Measurements from ENCODE around the gene EFCAB6. TPM values are rescaled to one million over a fixed set of nuclear protein-coding genes. Genes with fewer than 3 reads are reported as not detected.
A peak's percentile ranks its signal among the peaks of the same experiment; 100 is the strongest.

The EFCAB6 gene
- total and polyA plus RNA-seq, 2 donors, result 1.1 to 1.4 TPM

DNA sequence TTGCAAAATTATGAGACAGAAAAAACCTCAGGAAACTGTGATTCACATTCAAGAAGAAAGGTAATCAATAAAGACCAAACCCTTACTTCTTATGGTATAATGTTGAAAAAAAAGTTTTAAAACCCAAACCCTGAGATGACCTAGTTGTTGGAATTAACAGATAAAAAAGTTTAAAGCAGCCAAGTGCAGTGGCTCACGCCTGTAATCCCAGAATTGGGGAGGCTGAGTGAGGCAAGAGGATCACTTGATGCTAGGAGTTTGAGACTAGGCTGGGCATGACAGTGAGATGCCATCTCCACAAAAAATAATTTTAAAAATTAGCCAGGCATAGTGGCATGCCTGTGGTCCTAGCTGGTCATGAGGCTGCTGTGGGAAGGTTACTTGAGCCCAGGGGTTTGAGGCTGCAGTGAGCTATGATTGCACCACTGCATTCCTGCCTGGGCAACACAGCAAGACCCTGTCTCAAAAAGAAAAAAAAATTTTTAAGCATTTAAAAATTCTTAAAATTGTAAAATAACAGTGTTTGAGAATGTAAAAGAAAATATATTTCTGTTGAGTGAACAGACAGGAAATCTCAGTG, 85.1 kb downstream of the EFCAB6 start:
- Histone ChIP-seq H3K36me3 (ENCODE audit: control insufficient read depth in 2 of 2, insufficient read depth in 2 of 2, low read length in 1 of 2) (no peaks in the 10 kb centered on the region), H3K27me3 (ENCODE audit: control insufficient read depth in 2 of 2, insufficient read depth in 1 of 2, low read length in 1 of 2) (no peaks in the 10 kb centered on the region), H3K4me3 (ENCODE audit: low read length in 2 of 2) (no peak overlapping the region), H3K27ac (ENCODE audit: low read depth in 1 of 2, low read length in 1 of 2) (no peak overlapping the region), H3K4me1 (ENCODE audit: control insufficient read depth in 2 of 2, insufficient read depth in 2 of 2, low read length in 2 of 2) (no peaks in the 10 kb centered on the region), H3K9me3 (ENCODE audit: control insufficient read depth in 2 of 2, insufficient read depth in 1 of 2, low read length in 1 of 2) (no peaks in the 10 kb centered on the region)
- no peak for DNase-seq (ENCODE audit: low read depth in 6 of 9, low spot score in 9 of 9)
- WGBS, result 95% methylated on average over 1 of the region's 1 CpG

DNA sequence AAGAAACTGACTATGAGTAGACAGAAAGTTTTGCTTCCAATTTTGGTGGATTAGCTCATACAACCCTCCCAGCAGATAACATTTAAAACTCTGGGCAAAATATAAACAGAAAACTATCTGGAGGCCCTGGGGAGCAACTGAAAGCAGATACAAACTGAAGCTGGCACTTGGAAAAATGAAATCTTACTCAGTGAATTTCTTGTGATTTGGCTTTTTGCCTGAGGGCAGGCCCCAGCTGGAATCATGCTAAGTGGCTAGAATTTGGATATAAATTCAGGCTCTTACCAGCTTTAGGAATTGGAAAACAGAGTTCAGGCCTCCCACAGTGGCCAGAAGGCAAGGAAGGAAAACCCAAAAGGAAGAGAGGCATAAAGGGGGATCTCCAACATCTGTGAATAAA, 85.8 kb downstream of the EFCAB6 start:
- Histone ChIP-seq H3K4me1 (ENCODE audit: control insufficient read depth in 2 of 2, insufficient read depth in 2 of 2, low read length in 2 of 2) (no peaks in the 10 kb centered on the region), H3K4me3 (ENCODE audit: low read length in 2 of 2) (no peak overlapping the region), H3K36me3 (ENCODE audit: control insufficient read depth in 2 of 2, insufficient read depth in 2 of 2, low read length in 1 of 2) (no peaks in the 10 kb centered on the region), H3K27me3 (ENCODE audit: control insufficient read depth in 2 of 2, insufficient read depth in 1 of 2, low read length in 1 of 2) (no peaks in the 10 kb centered on the region), H3K27ac (ENCODE audit: low read depth in 1 of 2, low read length in 1 of 2) (no peak overlapping the region), H3K9me3 (ENCODE audit: control insufficient read depth in 2 of 2, insufficient read depth in 1 of 2, low read length in 1 of 2) (no peaks in the 10 kb centered on the region)
- peak in 1 of 9 donors; percentile 2 for DNase-seq (ENCODE audit: low read depth in 6 of 9, low spot score in 9 of 9)

DNA sequence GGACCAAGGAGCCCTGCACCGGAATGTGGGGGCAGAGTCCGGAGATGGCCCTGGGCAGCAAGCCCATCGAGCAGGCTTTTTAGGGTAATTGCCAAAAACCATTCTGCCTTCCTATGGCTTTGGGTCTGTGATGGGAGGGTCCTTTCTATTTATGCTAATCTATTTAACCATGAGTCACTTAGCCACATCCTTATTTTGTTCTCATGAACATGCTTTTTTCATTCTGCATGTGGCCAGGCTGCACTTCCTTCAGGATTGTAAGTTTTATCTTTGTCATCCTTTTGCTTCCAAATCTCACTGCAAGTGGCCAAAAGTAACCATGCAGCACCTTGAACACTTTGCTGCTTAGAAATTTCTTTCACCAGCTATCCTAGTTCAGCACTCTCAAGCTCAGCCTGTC, 88.3 kb downstream of the EFCAB6 start:
- Histone ChIP-seq H3K27ac (ENCODE audit: low read depth in 1 of 2, low read length in 1 of 2) (no peak overlapping the region), H3K36me3 (ENCODE audit: control insufficient read depth in 2 of 2, insufficient read depth in 2 of 2, low read length in 1 of 2) (no peaks in the 10 kb centered on the region), H3K27me3 (ENCODE audit: control insufficient read depth in 2 of 2, insufficient read depth in 1 of 2, low read length in 1 of 2) (no peaks in the 10 kb centered on the region), H3K4me3 (ENCODE audit: low read length in 2 of 2) (no peak overlapping the region), H3K9me3 (ENCODE audit: control insufficient read depth in 2 of 2, insufficient read depth in 1 of 2, low read length in 1 of 2) (no peaks in the 10 kb centered on the region), H3K4me1 (ENCODE audit: control insufficient read depth in 2 of 2, insufficient read depth in 2 of 2, low read length in 2 of 2) (no peaks in the 10 kb centered on the region)
- 89% methylated on average over 3 of the region's 3 CpGs for WGBS
- no peak for DNase-seq (ENCODE audit: low read depth in 6 of 9, low spot score in 9 of 9)

DNA sequence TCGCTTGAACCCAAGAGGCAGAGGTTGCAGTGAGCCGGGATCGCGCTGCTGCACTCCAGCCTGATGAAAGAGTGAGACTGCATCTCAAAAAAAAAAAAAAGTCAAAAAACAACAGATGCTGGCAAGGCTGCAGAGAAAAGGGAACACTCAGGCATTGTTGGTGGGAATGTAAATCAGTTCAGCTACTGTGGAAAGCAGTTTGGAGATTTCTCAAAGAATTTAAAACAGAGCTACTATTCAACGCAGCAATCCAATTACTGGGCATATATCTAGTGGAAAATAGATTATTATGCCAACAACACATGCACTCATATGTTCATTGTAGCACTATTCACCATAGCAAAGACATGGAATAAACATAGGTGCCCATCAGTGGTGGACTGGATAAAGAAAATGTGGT, 89.7 kb downstream of the EFCAB6 start:
- WGBS, result over 99% methylated on average over 5 of the region's 5 CpGs
- H3K4me3 ChIP-seq (ENCODE audit: low read length in 2 of 2), result no peak overlapping the region
- no peaks in the 10 kb centered on the region for H3K36me3 ChIP-seq (ENCODE audit: control insufficient read depth in 2 of 2, insufficient read depth in 2 of 2, low read length in 1 of 2)
- H3K27ac ChIP-seq (ENCODE audit: low read depth in 1 of 2, low read length in 1 of 2), result no peak overlapping the region
- no peaks in the 10 kb centered on the region for H3K9me3 ChIP-seq (ENCODE audit: control insufficient read depth in 2 of 2, insufficient read depth in 1 of 2, low read length in 1 of 2)
- H3K27me3 ChIP-seq (ENCODE audit: control insufficient read depth in 2 of 2, insufficient read depth in 1 of 2, low read length in 1 of 2), result no peaks in the 10 kb centered on the region
- no peak for DNase-seq (ENCODE audit: low read depth in 6 of 9, low spot score in 9 of 9)
- H3K4me1 ChIP-seq (ENCODE audit: control insufficient read depth in 2 of 2, insufficient read depth in 2 of 2, low read length in 2 of 2), result no peaks in the 10 kb centered on the region

DNA sequence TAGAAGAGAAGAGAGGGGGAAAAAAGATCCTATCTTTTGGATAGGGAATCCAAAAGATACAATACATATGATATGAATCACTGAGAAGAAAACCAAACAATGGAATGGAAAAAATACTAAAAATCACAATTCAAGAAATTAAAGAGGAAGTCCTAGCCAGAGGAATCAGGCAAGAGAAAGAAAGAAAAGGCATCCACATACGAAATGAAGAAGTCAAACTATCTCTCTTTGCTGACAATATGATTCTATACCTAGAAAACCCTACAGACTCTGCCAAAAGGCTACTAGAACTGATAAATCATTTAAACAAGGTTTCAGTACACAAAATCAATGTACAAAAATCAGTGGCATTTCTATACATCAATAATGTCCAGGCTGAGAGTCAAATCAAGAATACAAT, 91.4 kb downstream of the EFCAB6 start:
- H3K36me3 ChIP-seq (ENCODE audit: control insufficient read depth in 2 of 2, insufficient read depth in 2 of 2, low read length in 1 of 2), result no peaks in the 10 kb centered on the region
- no peaks in the 10 kb centered on the region for H3K4me1 ChIP-seq (ENCODE audit: control insufficient read depth in 2 of 2, insufficient read depth in 2 of 2, low read length in 2 of 2)
- H3K27me3 ChIP-seq (ENCODE audit: control insufficient read depth in 2 of 2, insufficient read depth in 1 of 2, low read length in 1 of 2), result no peaks in the 10 kb centered on the region
- no peak overlapping the region for H3K27ac ChIP-seq (ENCODE audit: low read depth in 1 of 2, low read length in 1 of 2)
- H3K9me3 ChIP-seq (ENCODE audit: control insufficient read depth in 2 of 2, insufficient read depth in 1 of 2, low read length in 1 of 2), result no peaks in the 10 kb centered on the region
- WGBS, result 7% methylated on average over 1 of the region's 1 CpG
- H3K4me3 ChIP-seq (ENCODE audit: low read length in 2 of 2), result no peak overlapping the region
- no peak for DNase-seq (ENCODE audit: low read depth in 6 of 9, low spot score in 9 of 9)

DNA sequence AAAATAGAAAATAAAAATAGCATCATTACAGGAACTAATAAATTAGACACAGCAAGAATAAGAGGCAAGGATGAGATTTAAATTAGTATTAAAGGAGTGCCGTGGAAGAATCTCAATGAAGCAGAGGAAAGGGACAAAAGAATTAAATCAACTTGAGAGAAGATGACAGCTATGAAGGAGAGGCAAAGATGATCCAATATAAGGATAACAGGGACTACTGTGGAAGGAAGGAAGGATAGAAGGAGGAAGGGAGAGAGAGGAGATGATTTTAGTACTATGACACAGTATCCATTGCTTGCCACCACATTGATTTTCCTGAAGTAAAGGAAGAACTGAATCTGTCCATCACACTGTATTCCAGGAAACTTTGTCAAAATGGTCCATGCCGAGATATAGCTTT, 98.0 kb downstream of the EFCAB6 start:
- Histone ChIP-seq H3K4me3 (ENCODE audit: low read length in 2 of 2) (no peak overlapping the region), H3K27me3 (ENCODE audit: control insufficient read depth in 2 of 2, insufficient read depth in 1 of 2, low read length in 1 of 2) (no peaks in the 10 kb centered on the region), H3K27ac (ENCODE audit: low read depth in 1 of 2, low read length in 1 of 2) (no peak overlapping the region), H3K36me3 (ENCODE audit: control insufficient read depth in 2 of 2, insufficient read depth in 2 of 2, low read length in 1 of 2) (no peaks in the 10 kb centered on the region), H3K9me3 (ENCODE audit: control insufficient read depth in 2 of 2, insufficient read depth in 1 of 2, low read length in 1 of 2) (no peaks in the 10 kb centered on the region), H3K4me1 (ENCODE audit: control insufficient read depth in 2 of 2, insufficient read depth in 2 of 2, low read length in 2 of 2) (no peaks in the 10 kb centered on the region)
- WGBS, result 96% methylated on average over 2 of the region's 2 CpGs
- DNase-seq (ENCODE audit: low read depth in 6 of 9, low spot score in 9 of 9), result no peak

DNA sequence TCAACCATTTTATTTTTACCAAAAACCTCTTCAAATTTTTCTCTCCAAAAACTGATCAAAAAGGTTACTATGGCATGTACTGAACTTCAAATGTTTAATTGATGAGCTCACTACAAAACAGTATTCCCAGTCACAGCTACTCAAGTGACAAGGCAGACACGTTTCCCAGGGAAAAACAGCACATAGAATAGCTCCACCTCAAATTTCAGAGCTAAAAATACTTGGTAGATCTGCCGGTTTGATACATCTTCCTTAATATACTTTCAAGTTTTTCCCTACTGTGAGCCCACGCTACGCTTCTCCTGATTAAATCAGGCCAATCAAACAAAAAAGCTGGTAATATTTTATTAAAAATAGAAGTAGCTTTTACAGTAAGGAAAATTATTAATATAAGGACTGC, 100.4 kb downstream of the EFCAB6 start:
- DNase-seq (ENCODE audit: low read depth in 6 of 9, low spot score in 9 of 9), result no peak
- Histone ChIP-seq H3K4me1 (ENCODE audit: control insufficient read depth in 2 of 2, insufficient read depth in 2 of 2, low read length in 2 of 2) (no peaks in the 10 kb centered on the region), H3K9me3 (ENCODE audit: control insufficient read depth in 2 of 2, insufficient read depth in 1 of 2, low read length in 1 of 2) (no peaks in the 10 kb centered on the region), H3K4me3 (ENCODE audit: low read length in 2 of 2) (no peak overlapping the region), H3K36me3 (ENCODE audit: control insufficient read depth in 2 of 2, insufficient read depth in 2 of 2, low read length in 1 of 2) (no peaks in the 10 kb centered on the region), H3K27ac (ENCODE audit: low read depth in 1 of 2, low read length in 1 of 2) (no peak overlapping the region), H3K27me3 (ENCODE audit: control insufficient read depth in 2 of 2, insufficient read depth in 1 of 2, low read length in 1 of 2) (no peaks in the 10 kb centered on the region)
- WGBS, result 81% methylated on average over 4 of the region's 4 CpGs

DNA sequence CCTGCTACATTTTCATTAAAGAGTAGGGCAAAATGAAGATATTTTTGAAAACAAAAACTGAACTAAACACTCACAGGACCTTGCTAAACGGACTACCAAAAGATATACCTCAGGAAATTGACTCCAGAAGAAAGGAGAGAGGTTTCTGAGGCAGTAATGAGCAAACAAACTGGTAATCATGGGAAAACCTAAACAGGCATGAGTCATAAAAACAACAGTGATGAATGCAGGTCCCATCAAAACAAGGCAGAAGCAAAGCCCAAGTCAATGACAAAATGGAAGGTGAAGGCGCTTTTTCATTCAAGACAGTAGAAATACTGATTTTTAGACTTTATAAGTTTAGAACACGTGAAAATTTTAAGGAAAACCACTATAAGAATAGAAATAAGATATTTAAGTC, 104.5 kb downstream of the EFCAB6 start:
- WGBS, result 86% methylated on average over 3 of the region's 3 CpGs
- H3K4me3 ChIP-seq (ENCODE audit: low read length in 2 of 2), result no peak overlapping the region
- no peaks in the 10 kb centered on the region for H3K4me1 ChIP-seq (ENCODE audit: control insufficient read depth in 2 of 2, insufficient read depth in 2 of 2, low read length in 2 of 2)

DNA sequence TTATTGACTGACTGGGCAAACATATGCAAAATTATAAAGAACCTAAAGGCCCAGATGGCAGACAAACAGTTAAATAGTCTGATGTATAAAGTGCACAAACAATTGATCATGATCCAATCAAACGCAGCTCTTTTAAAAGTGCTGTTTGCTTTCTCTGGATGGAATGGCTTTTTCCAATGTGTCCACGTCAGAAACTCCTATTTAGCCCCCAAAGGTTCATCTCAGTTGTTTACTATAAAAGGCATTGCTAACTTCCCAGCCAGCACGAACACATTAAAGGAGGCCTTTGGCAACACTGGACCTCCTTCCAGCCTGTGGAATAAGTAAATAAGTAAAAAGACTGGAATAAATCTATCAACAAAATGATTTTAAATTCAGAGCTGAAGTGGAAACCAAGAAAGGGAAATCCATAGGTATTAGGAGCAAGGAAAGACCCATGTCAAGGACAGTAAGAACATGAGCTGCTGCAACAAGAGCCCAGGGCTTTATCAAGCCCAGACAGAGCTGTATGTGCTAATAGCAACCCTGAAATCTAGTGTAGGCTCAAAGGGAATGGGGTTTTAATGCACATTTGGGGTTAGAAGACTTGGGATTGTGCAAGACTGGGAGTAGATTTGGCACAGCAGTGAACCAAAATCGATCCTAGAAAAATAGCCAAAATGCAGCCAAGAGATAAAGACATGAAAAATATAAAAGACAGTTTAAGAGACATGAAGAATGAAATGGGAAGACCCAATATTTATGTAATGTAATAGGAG, 105.4 kb downstream of the EFCAB6 start:
- no peak for DNase-seq (ENCODE audit: low read depth in 6 of 9, low spot score in 9 of 9)

More for the DNA sequence above, 104.5 kb downstream of the EFCAB6 start:
- H3K27ac ChIP-seq (ENCODE audit: low read depth in 1 of 2, low read length in 1 of 2), result no peak overlapping the region
- H3K27me3 ChIP-seq (ENCODE audit: control insufficient read depth in 2 of 2, insufficient read depth in 1 of 2, low read length in 1 of 2), result no peaks in the 10 kb centered on the region
- no peaks in the 10 kb centered on the region for H3K9me3 ChIP-seq (ENCODE audit: control insufficient read depth in 2 of 2, insufficient read depth in 1 of 2, low read length in 1 of 2)
- DNase-seq (ENCODE audit: low read depth in 6 of 9, low spot score in 9 of 9), result no peak
- no peaks in the 10 kb centered on the region for H3K36me3 ChIP-seq (ENCODE audit: control insufficient read depth in 2 of 2, insufficient read depth in 2 of 2, low read length in 1 of 2)

More for the DNA sequence above, 105.4 kb downstream of the EFCAB6 start:
- H3K27me3 ChIP-seq (ENCODE audit: control insufficient read depth in 2 of 2, insufficient read depth in 1 of 2, low read length in 1 of 2), result no peaks in the 10 kb centered on the region
- no peaks in the 10 kb centered on the region for H3K9me3 ChIP-seq (ENCODE audit: control insufficient read depth in 2 of 2, insufficient read depth in 1 of 2, low read length in 1 of 2)
- H3K4me1 ChIP-seq (ENCODE audit: control insufficient read depth in 2 of 2, insufficient read depth in 2 of 2, low read length in 2 of 2), result no peaks in the 10 kb centered on the region
- H3K4me3 ChIP-seq (ENCODE audit: low read length in 2 of 2), result no peak overlapping the region
- 89% methylated on average over 4 of the region's 4 CpGs for WGBS
- H3K27ac ChIP-seq (ENCODE audit: low read depth in 1 of 2, low read length in 1 of 2), result no peak overlapping the region
- H3K36me3 ChIP-seq (ENCODE audit: control insufficient read depth in 2 of 2, insufficient read depth in 2 of 2, low read length in 1 of 2), result no peaks in the 10 kb centered on the region

Data from thymus (tissue), 11 donors.